GM21423 (cell line): ENCODE data around the gene TKFC.
"Not testable (repeated sequence)": the region's sequence is repeated elsewhere in the genome, so short reads cannot be mapped to it uniquely, and the experiment has no call there.

ENCODE experiments used
- ATAC-seq: cut with Tn5 transposase; IDR thresholded peaks from one replicate; pipeline ENCODE4 v1.9.1; 2021; ENCODE audit warnings: mild to moderate bottlenecking, moderate library complexity; ENCODE audit not compliant: unreplicated experiment

TKFC gene

DNA sequence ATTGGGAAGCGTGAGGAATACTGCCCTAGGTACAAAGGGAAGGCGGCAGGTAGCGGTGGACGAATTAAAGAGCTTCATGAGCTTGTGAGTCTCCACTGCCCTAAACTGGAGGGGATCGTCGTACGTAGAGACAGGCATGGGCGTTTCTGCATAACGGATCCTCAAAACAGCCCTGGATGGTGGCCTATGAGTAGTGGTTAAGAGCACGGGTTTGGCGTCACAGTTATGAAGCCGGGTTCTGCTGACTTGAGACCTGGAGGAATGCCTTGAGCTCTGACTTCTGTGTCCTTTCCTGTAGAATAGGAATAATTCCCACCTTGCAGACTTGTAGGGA is 29.5 kb downstream of the TKFC start:
- ATAC-seq, result peak; percentile 6

DNA sequence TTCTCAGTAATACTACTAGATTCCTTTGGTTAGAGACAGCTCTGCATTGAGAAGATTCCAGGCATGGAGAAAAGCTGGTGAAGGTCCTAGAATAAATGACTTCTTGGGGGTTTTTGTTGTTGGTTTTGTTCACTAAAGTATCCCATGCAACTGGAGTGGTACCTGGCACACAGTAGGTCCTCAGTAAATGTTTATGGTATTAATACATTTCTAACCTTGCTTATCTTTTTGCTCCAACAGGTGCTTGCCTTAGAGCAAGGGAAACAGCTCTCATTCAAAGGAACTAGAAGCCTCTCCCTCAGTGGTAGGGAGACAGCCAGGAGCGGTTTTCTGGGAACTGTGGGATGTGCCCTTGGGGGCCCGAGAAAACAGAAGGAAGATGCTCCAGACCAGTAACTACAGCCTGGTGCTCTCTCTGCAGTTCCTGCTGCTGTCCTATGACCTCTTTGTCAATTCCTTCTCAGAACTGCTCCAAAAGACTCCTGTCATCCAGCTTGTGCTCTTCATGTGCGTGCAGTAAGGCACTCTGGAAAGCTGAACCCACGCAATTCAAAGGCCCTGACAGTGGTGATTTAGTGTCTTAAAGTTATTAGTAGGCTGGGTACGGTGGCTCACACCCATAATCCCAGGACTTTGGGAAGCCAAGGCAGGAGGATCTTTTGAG is 31.1 kb downstream of the TKFC start:
- ATAC-seq, result no peak

DNA sequence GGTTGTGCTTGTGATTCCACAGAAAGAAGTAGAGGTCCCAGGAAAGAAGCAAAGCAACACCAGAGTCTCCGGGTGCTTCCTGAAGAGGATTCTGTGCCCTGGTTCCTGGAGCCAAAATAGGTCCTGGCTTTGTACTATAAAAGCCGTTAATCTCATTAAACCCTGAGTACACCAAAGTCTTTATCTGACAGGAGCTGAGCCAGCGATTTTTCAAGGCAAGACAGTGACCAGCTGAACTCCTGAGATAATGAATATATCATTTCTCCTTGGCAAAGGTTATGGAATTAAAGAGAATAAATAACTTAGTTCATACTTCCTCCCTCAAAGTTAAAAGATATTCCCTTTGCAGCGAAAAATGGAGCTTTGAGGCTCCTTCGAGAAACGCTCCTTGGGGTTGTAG is 34.4 kb downstream of the TKFC start:
- no peak for ATAC-seq

DNA sequence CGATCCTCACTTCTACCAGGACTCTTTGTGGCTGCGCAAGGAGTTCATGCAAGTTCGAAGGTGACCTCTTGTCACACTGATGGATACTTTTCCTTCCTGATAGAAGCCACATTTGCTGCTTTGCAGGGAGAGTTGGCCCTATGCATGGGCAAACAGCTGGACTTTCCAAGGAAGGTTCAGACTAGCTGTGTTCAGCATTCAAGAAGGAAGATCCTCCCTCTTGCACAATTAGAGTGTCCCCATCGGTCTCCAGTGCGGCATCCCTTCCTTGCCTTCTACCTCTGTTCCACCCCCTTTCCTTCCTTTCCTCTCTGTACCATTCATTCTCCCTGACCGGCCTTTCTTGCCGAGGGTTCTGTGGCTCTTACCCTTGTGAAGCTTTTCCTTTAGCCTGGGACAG is 35.6 kb downstream of the TKFC start:
- ATAC-seq, result no peak

DNA sequence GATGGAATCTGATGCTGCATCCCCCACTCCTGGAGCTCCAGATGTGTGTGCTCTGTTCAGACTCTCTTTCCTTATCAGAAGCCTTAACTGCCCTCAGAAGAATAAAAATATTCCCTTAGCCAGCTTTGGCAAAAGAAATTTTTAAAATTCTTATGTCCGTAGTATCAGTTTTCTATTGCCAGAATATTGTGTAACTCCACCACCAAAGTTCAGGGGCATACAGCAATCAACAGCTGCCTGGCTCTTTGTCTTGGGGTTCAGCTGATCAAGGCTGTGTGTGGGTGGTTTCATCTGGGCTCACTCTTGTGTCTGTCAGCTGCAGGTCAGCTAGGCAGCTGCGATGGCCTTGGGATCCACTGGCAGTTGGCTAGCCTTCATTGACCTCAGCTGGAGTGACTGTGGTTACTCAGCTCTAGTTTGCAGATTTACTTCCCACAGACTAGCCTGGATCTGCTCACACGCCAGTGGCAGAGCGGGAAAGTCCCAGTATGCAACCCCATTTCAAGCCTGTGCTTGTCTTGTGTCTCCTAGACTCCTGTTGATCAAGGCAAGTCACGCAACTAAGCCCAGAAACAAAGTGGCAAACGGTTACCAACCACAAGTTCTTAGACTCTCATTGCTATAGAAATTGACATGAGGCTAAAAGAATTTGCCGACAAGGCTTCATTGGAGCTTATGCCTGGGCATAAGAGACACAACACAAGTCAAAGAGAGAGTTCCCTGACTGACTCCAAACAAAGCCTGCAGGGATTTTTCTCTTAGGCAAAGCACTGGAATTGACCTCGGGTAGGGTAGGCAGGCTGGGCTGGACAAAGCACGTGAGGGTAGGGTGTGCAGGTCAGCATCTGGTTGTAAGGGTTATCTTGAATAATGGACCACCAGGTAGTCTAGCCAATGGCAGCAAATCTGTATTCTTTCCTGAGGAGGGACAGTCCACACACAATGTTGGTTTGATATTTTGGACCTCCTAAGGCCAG is 36.6 kb downstream of the TKFC start:
- ATAC-seq, result no peak

DNA sequence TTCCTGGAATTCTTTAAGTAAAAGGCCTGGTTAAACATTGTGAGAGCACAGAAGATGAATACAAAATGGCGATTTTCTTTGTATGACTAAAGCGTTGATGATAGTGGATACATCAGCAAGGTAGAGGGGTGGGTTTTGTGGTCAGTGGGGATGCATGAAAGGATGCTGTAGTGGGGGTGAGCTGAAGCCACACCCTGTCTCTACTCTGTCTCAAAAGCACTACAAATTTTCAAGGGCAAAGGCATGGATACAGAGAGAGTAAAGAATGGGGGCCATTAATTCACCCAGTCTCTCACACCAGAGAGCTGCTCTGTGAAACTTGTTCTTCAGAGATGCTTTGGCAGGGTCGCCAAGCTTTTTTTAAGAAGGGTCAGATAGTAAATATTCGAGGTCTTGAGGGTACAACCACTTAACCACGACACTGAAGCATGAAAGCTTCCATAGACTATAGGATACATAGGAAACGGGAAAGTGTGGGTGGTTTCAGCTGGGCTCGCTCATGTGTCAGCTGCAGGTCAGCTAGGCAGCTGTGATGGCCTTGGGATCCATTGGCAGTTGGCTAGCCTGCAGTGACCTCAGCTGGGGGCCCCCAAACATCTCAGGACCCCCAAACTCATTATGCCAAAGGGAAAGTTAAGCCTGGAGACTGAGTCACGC is 37.4 kb downstream of the TKFC start:
- ATAC-seq, result no peak

DNA sequence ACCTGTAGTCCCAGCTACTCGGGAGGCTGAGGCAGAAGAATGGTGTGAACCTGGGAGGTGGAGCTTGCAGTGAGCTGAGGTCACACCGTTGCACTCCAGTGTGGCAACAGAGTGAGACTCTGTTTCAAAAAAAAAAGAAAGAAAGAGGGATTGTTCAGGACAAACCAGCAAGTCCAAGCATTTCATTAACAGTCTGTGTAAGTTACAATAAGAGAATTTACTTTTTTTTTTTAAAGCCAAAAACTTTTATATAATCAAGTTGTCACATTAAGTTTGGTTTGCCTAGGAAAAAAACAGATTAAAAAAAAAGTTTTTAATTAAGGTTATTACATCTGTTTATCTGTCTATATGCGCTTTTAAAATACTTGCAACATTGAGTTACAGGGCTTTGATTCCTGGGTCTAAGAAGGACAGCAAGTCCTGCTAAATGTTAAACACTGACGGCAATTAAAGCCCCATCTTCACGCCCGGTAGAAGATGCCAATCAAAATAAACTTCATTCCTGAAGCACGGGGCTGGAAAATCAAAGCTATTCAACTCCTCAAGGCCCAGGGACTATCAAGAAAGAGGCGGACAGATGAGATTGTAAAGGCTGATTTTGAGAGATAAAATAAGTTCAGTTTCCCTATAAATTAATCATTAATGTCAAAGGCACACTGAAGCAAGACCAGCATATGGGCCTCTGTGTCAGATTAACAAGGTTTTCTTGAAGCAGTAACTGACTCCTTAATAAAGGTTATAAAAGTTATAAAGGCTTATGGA is 39.8 kb downstream of the TKFC start:
- ATAC-seq, result no peak

DNA sequence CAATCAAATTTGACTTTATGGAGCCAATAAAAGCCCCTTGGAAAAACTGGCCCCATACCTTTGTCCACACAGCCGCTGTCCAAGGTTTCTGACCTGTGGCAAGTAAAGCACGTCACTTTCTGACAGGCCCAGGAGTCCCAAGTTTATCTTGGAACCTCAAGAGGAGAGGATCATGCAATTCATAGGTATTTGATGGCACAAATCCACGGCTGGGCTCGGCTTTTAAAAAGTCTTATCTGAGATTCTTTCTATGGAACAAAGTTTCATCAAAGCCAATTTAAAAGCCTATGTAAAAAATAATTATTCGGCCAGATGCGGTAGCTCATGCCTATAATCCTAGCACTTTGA is 42.7 kb downstream of the TKFC start:
- no peak for ATAC-seq

DNA sequence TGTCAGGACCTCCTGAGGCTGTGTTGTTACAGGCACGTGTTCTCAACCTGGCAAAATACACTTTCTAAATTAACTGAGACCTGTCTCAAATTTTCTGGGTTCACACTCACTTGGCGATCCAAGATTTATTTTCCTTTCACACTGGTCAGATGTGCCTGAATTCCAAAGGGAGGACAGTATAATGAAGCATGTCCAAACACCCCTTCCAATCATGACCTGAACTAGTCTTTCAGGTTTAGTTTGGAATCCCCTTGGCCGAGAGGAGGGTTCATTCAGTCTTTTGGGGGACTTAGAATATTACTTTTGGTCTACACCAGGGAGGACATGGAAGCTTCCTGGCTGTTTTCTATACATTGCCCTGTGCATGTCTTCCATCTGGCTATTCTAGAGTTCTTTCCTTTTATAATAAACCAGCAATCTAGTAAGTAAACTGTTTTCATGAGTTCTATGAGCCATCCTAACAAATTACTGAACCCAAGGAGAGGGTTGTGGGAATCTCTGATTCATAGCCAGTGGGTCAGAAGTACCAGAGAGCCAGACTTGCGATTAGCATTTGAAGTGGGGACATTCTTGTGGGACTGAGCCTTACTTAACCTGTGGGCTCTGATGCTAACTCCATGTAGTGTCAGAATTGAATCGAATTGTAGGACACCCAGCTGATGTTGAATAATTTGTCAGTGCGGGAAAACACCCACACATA is 44.6 kb downstream of the TKFC start:
- ATAC-seq, result no peak

DNA sequence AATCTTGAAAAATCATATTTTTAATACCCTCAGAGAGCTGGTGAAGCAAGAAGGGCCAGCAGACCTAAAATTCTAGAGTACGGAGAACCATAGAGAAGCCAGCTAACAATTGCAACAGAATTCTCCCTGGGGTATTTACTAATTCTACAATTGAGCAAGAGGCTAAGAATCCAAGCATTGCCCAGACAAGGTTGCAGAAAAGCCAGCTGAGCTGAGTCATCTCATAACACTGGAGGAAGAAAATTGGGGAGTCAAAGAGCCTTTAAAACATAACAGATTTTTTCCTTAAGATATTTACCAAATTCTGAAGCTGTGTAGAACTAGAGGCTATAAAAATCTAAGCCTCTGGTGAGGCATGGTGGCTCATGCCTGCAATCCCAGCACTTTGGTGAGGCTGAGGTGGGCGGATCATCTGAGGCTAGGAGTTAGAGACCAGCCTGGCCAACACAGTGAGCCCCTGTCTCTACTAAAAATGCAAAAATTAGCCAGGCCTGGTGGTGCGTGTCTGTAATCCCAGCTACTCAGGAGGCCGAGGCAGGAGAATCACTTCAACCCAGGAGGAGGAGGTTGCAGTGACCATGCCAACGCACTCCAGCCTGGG is 45.8 kb downstream of the TKFC start:
- no peak for ATAC-seq

DNA sequence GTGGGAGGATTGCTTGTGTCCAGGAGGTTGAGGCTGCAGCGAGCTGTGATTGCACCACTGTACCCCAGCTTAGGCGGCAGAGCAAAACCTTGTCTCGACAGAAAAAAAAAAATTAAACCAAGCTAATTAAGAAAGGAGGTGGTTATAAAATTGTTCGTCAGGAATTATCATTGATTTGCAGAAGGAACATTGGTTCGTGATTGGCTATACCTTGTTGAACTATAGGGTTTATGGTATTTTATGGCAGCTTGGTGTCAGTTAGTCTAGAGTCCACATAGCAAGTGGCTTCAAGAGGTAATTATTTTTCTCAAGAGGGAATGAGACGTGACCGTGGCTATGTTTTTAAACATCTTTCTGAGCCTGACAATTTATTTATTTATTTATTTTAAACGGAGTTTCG is 47.9 kb downstream of the TKFC start:
- ATAC-seq, result no peak

DNA sequence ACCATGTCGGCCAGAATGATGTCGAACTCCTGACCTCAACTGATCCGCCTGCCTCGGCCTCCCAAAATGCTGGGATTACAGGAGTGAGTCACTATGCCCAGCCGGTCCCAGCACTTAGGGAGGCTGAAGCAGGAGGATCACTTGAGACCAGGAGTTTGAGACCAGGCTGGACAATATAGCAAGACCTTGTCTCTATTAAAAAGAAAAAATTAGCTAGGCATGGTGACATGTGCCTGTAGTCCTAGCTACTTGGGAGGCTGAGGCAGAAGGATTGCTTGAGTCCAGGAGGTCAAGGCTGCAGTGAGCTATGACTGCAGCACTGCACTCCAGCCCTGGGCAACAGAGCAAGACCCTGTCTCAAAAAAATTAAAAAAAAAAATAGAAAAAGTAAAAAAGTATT is 50.8 kb downstream of the TKFC start:
- not testable (repeated sequence) for ATAC-seq

DNA sequence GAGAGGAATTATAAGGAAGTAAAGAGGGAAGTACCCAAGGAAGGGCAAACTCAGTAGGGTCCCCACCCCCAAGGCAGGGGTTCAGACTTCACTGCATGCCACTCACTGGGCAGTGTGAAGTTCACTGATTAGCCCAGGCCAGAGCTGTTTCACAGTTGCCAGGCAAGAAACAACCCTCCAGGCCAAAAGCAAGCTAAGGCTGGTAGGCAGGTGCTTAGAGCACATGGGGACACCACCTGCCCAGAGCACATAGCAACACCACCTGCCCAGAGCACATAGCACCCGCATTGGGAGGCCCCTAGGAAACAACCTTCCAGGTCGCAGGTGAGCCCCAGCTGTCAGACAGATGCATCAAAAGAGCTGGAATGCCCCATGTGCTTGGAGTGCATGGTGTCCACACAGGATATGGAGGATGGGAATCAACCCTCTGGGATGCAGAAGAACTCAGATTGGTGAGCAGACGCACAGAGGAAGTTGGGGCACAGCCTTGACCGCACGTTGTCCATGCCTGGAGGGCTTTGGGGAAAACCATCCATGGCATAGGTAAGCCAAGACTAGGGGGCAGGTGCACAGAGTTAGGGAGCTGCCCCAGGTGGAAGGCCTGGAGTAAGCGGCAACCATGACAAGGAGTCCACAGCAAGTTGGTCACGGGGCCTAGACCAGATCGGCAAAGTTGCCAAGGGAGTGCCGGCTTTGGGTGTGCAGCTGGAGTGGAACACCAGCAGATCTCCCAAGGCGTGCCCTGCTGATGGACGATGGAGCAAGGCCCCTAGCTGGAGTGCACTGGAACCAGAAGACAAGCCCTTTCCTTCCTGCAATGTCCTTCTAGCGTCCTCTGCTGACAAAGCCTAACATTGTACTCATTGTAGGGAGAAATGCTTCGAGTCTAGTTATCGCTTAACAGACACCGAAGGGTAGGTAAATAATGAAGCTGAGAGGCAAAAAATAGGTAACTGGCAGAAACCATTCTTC is 51.5 kb downstream of the TKFC start:
- no peak for ATAC-seq

DNA sequence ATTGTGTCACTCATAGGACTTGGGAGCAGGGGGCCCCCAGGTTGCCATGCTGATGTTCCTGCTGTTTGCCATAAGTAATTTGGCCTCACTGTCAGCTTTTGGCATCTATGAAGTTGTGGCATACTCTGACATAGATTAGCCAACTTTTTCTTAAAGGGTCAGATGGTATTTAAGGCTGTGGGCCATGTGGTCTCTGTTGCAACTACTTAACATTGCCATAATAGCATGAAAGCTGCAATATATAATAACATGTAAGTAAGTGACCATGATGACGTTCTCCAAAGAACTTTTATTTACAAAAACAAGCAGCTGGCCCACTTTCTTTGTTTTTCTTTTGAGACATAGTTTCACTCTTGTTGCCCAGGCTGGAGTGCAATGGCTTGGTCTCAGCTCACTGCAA is 57.1 kb downstream of the TKFC start:
- ATAC-seq, result no peak

DNA sequence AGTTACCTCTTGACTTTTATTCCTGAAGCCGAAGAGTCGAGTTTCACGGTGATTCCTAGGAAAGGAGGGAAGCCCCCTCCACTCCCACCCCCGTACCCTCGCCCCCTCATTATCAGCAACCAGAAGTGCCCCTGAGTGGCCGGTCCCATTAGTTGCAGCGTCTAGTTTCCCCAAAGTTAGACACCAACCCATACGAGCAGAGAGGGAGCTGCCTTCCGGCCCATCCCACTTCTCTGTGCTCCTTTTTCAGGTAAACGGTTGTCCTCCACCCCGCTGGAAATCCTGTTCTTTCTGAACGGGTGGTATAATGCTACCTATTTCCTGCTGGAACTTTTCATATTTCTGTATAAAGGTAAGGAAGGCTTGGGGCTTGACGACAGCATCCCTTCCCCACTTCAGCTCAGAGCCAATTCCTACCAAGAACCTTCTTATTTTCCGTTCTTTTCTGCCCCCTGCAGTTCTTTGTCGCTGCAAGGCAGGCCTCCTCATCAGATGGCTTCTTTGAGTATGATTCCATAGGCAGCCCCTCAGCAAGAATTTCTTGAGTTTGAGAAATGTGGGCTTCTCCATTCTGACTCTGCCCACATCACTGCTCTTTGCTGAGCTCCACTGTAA is 60.1 kb downstream of the TKFC start:
- no peak for ATAC-seq
